SKM-1 treated with dmso at 0.1 percent for 144 hours (cell line): ENCODE data around the gene TBC1D22A.
"Not testable (repeated sequence)": the region's sequence is repeated elsewhere in the genome, so short reads cannot be mapped to it uniquely, and the experiment has no call there.

Source experiments
- DNase-seq: peaks from one replicate; lab custom pipeline; 2025; ENCODE audit not compliant: unreplicated experiment; lab: John Stamatoyannopoulos, UW

TBC1D22A gene

GRCh38 chr22:47157486-47158270, 395.2 kb downstream of the TBC1D22A start:
- DNase-seq: no peak

GRCh38 chr22:47158457-47158856, 396.0 kb downstream of the TBC1D22A start:
- no peak for DNase-seq

GRCh38 chr22:47159592-47159991, 397.1 kb downstream of the TBC1D22A start:
- DNase-seq: no peak

GRCh38 chr22:47160141-47160541, 397.7 kb downstream of the TBC1D22A start:
- DNase-seq: no peak

- no peak for DNase-seq
These were observed 398.5 kb downstream of the TBC1D22A start for GRCh38 chr22:47160781-47161520.

GRCh38 chr22:47161631-47162030, 399.2 kb downstream of the TBC1D22A start:
- DNase-seq: no peak

- no peak for DNase-seq
These were observed 400.4 kb downstream of the TBC1D22A start for GRCh38 chr22:47162865-47163264.

GRCh38 chr22:47163481-47163855, 401.0 kb downstream of the TBC1D22A start:
- DNase-seq: no peak

GRCh38 chr22:47163856-47164513, 401.5 kb downstream of the TBC1D22A start:
- DNase-seq: no peak

GRCh38 chr22:47164514-47165337, 402.3 kb downstream of the TBC1D22A start:
- no peak for DNase-seq

GRCh38 chr22:47165338-47166032, 403.0 kb downstream of the TBC1D22A start:
- DNase-seq: no peak

- no peak for DNase-seq
These were observed 403.6 kb downstream of the TBC1D22A start for GRCh38 chr22:47166033-47166404.

GRCh38 chr22:47166446-47167016, 404.1 kb downstream of the TBC1D22A start:
- no peak for DNase-seq

GRCh38 chr22:47167056-47167455, 404.6 kb downstream of the TBC1D22A start:
- no peak for DNase-seq

GRCh38 chr22:47167921-47168320, 405.5 kb downstream of the TBC1D22A start:
- DNase-seq: not testable (repeated sequence)

- DNase-seq: no peak
These were observed 406.0 kb downstream of the TBC1D22A start for GRCh38 chr22:47168441-47168840.

- no peak for DNase-seq
These were observed 406.7 kb downstream of the TBC1D22A start for GRCh38 chr22:47168900-47169800.

- no peak for DNase-seq
These were observed 407.3 kb downstream of the TBC1D22A start for GRCh38 chr22:47169801-47170140.
